NCI-H1930 (cell line): Measurements from ENCODE around the gene GINM1.

Source experiments
- DNase-seq, 2 experiments: peaks; one replicate each; lab custom pipeline; 2025; lab: John Stamatoyannopoulos, UW

GINM1 gene

DNA sequence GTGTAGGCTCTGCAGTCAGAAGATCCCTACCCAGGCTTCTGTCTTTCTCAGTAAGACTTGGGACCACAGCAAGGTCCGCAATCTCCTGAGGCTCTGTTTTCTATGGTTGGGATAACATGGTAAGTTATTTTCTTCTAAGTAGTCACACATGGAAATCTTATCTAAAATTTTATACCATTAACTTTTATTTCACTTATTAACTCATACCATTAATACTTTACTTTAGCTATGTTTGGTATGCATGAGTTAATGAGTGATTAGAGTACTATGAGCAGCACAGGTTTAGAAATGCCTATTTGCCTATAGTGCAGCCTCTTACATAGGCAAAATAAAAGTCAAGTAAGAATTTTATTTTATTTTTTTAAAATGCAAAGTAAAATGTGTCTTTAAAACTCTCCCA, 27.2 kb downstream of the GINM1 start:
- no peak for DNase-seq

DNA sequence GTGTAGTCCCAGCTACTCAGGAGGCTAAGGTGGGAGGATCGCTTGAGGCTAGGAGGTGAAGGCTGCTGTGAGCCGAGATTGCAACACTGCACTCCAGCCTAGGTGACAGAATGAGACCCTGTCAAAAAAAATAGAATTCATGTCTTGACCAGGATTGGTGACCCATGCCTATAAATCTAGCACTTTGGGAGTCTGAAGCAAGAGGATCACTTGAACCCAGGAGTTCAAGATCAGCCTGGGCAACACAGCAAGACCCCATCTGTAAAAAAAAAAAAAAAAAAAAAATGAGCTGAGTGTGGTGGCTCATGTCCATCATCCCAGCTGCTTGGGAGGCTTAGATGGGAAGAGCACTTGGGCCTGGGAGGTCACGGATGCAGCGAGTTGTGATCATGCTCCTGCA, 34.3 kb downstream of the GINM1 start:
- DNase-seq, result no peak

DNA sequence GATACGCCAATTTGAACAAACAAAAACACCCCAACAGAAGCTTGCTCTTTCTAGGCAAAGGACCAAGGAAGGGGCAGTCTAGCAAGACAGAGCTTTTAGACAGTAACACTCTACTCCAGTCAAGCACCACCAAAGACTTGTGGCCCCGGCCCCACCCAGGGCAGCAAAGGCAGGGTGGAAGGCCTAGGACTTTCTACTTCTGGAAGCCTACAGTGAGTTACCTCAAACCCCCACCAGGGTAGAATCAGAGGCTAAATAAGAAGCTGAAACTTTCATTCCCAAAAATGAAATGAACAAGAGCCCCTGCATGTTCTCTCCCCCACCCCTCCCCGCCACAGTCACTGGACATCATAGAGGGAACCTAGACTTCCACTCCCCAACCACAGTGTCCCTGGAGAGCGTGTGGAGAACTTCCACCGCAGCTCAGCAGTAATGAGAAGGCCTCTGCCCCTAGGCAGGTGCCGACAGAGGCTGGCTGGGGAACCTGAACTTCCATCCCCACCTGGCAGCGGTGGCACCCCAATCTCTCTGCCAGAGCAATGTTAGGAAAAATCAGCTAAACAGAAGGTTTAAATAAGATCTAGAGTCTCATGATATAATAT, 42.3 kb downstream of the GINM1 start:
- no peak for DNase-seq

DNA sequence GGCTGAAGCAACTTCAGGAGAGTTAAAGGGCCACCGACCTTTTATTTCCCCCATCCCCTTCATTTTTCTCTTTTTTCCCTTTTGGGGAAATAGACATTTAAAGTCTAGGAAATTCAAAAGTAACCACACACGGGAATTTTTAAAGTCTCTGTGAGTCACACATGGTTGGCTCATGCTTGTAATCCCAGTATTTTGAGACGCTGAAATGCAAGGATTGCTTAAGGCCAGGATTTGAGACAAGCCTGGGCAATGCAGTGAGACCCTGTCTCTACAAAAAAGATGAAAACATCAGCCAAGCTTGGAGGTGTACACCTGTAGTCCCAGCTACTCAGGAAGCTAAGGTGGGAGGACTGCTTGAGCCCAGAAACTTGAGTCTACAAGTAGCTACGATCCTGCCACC, 48.2 kb downstream of the GINM1 start:
- no peak for DNase-seq

DNA sequence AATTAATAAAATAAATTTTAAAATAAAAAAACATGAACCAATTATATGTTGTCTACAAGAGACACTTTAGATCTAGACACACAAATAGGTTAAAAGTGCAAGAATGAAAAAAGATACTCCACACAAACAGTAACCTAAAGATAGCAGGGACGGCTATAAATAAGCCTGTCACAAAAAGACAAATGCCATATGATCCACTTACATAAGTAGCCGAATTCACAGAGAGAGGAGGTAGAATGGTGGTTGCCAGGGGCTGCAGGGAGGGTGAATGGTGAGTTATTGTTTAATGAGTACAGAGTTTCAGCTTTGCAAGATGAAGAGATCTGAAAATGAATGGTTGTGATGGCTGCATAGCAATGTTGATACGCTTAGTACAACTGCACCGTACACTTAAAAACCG, 49.6 kb downstream of the GINM1 start:
- DNase-seq, result no peak

DNA sequence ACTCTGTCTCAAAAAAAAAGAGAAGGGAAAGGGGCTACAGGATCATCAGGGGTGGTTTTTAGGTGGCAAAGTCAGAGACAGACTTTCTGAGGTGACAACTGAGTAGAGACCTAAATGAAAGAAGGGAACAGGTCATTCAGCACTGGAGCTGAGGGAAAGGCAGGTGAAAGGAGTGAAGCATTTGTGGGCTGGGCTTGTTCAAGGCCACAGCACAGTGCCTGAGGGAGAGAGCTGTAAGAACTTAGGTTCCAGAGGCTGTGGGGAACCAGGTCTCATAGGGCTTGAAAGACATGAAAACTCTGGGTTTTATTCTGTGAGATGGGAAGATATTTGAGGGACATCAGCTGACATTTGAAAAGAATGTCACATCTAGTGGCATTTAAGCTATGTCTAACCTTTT, 61.5 kb downstream of the GINM1 start:
- DNase-seq, result no peak

DNA sequence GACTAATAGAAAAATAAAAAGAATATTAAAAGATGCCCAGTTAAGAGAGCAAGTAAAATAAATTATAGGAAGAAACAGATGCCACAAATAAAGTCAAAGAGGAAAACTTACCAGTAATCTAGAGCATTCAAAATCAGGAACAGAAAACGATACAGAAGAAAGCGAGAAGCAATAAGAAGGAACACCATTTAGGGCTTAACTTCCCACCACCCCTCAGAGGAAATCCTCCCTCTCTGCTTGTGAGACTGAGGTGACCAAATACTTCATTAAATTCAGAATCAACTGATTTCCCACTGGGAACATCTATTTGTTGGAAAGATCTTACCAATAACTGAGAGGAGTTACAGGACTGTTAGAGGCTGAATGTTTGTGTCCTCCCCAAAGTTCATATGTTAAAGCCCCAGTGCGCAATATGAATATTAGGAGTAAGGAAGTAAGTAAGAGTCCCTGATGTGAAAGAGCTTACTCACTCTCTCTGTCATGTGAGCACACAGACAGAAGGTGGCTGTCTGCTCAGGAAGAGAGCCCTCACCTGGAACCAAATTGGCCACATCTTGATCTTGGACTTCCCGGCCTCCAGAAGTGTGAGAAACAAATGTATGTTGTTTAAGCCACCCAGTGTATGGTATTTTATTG, 62.8 kb downstream of the GINM1 start:
- DNase-seq, result no peak

DNA sequence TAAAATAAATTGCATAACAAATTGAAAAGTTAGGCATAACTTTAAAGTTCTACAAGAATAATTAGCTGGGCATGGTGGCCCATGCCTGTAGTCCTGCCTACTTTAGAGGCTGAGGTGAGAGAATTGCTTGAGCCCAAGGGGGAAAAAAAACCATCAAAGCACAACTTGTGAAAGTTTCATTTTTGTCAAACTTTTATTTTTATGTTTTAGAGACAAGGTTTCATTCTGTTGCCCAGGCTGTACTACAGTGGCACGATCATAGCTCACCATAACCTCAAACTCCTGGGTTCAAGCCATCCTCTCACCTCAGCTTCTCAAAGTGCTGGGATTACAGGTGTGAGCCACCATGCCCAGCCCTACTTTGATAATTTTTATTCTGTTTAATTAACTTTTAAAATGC, 68.1 kb downstream of the GINM1 start:
- no peak for DNase-seq

DNA sequence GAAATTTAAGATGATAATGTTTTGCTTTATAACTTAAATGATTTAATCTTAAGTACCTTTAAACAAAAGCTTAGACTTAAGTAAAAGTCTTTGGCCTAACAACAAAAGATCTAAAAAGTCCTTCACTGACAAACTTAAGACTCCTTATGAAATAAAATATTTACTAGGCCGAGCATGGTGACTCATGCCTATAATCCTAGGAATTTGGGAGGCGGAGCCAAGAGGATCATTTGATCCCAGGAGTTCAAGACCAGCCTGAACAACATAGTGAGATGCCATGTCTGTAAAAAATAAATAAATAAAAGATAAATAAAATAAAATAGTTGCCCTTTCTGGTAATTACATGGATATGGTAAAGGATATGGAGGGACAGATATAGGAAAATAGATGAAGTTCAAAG, 69.9 kb downstream of the GINM1 start:
- no peak for DNase-seq
